Medulla oblongata (tissue), 1 donor: ENCODE data around the gene RAPGEF4.

Source experiments
- DNase-seq: peaks from one replicate; pipeline ENCODE4 v3.0.0-alpha.2; 2015; ENCODE audit errors: extremely low spot score

The RAPGEF4 gene

DNA sequence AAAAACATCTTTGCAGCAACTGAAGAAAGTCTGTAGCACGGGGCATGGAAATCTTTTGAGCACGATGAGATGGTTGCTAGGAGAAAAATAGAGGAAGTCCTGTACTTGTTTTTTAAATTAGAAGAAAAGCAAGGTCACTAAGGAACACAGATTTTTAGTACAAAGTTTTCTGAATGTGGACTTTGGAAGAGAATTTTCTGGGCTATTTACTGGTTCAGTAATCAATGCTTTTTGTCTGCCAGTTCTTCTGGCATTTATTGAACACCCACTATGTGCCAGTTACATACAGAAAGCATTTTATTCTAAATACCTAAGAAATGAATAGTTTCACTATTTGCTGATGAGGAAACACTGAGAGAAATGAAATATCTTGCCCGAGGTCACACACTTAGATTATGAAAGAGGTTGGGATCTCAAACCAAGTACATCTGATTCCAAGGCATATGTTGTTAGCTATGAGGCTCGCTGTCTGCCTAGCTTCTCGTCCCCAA is 324.4 kb downstream of the RAPGEF4 start:
- no peak for DNase-seq

DNA sequence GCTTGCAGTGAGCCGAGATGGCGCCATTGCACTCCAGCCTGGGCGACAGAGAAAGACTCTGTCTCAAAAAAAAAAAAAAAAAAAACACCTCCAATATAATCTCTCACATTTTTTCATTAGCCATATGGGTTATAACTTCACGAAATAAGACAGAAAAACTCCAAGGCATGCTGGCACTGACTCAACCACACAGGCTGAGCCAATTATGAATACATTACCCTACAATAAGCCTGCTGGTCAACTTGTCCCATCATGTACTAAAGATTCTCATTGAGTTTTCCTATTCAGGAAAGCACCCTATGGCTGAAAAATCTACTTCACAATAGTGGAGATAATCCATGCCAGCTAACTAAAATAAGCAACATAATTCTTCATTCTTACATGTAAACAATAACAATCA is 327.2 kb downstream of the RAPGEF4 start:
- DNase-seq: no peak

GRCh38 chr2:173064151-173064805 is 328.6 kb downstream of the RAPGEF4 start:
- DNase-seq: no peak

DNA sequence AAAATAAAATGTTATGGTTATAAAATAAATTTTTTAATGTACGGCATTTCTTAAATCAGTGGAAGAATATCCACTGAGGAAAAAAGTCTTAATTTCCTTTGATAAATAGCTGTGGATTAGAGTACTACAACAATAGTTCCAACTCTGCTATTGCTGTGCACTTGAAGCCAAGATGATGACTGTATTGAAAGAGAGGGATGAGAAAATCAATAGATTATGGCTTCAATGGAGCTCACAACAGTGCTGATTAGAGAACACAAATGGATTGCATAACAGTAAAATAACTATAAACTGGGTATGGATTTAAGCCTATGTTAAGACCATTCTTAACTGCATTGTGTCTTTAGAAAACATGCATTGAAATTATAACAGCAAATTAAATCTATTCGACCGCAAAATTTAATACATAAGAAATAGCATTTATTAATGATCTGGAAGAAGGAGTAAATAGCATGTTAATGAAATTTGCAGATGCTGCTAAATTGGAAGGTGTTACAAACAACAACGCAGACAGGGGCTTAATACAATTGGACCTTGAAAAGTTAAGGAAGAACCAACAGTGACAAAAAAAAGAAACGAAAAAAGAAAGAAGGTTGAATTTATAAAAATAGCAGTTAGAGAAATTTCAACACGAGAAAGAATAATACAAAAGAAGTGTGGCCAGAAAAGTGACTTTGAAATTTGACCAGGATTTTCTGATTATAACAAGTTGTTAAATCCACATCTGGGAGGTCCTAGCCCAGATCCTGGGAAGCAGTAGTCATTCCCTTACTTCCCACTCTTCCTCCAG is 331.4 kb downstream of the RAPGEF4 start:
- DNase-seq: no peak

- DNase-seq: no peak
Observed at GRCh38 chr2:173075056-173075780, 339.6 kb downstream of the RAPGEF4 start.

GRCh38 chr2:173075781-173076580 is 340.3 kb downstream of the RAPGEF4 start, which contains the start of gene MAP3K20:
MAP3K20 (plus strand) TSS chr2:173075846; CDS start chr2:173091032, 15,186 bp downstream.
- DNase-seq: peak; percentile 49

DNA sequence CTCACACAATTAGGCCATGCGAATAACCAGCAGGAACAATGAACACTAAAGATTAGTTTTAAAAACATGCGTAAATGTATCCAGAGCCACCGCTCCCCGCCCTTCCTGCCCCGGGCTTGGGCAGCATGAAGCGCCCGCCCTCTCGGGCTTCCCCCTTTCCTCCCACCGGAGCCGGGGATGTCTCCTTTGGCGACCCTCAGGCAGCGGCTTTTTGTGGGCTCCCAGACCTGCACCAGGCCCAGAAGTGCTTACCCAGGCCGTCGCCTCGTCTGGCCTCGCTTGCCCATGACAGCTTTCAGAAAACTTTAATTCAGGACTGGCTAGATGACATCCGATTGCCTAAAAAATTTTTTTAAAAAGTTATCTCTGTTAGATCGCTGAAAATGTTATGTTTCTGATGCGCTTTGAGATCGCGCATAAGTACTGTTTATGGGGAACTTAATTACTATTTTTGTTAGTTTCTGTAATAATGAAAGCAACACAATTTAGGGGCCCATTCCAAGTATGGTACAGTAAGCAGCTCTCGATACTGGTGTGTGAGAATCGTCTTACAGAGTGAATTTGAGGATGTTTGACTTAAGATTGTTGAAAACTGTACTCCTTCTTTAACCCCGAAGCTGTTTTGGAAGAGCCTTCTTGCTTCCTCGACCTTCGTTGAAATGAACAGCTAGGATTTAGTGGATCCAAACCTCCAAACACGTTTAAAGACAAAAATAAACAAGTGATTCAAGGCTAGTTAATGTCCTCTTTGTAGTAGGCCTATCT is 341.1 kb downstream of the RAPGEF4 start:
- DNase-seq: peak; percentile 38

DNA sequence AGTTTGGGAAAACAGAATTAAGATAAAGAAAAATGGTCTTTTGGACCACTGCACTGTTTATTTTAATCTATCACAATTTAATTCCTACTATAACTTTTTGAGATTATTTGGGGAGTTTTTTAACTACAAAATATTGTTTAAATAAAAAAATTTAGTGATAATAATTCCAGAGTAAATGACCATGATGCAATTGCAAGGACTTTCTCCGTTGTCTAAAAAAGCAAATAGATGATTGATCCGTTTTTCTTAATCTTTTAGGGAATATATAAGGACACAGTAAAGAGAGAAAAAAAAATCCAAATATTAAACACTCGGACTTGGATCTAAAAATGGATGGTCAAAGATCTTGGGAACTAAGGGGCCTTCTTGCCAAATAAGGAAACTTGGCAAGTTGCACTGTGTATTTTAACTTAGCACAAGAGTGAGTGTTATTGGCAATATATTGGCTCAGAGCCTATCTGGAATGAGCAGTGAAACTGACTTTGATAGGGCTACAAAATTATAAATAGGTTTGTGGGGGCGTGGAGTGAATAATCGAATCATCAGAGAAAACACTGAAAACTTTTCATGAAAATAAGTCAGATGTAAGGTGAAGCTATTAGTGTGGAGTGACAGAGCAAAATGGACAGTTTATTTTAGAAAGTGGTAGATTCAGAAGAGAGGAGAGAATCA is 342.0 kb downstream of the RAPGEF4 start:
- DNase-seq: no peak

DNA sequence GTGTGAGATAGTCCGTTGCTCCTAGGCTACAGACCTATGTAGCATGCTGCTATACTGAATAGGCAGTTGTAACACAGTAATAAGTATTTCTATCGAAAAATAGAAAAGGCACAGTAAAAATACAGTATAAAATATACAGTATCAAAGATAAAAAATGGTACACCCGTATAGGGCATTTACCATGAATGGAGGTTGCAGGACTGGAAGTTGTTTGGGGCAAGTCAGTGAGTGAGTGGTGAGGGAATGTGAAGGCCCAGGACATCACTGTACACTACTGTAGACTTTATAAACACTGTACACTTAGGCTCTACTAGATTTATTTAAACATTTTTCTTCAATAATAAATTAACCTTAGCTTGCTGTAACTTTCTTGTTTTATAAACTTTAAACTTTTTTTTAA is 343.5 kb downstream of the RAPGEF4 start:
- no peak for DNase-seq

- no peak for DNase-seq
Observed at GRCh38 chr2:173079973-173080860, 344.6 kb downstream of the RAPGEF4 start.

- DNase-seq: peak; percentile 20
Observed at GRCh38 chr2:173086518-173087213, 351.0 kb downstream of the RAPGEF4 start.

- DNase-seq: no peak
Observed at GRCh38 chr2:173087214-173087581, 351.6 kb downstream of the RAPGEF4 start.

GRCh38 chr2:173087793-173088496 is 352.3 kb downstream of the RAPGEF4 start:
- no peak for DNase-seq

- peak; percentile 16 for DNase-seq
Observed at GRCh38 chr2:173090276-173090877, 354.7 kb downstream of the RAPGEF4 start.

GRCh38 chr2:173090973-173091660 is 355.5 kb downstream of the RAPGEF4 start:
- no peak for DNase-seq

GRCh38 chr2:173091910-173092309 is 356.3 kb downstream of the RAPGEF4 start:
- DNase-seq: no peak

DNA sequence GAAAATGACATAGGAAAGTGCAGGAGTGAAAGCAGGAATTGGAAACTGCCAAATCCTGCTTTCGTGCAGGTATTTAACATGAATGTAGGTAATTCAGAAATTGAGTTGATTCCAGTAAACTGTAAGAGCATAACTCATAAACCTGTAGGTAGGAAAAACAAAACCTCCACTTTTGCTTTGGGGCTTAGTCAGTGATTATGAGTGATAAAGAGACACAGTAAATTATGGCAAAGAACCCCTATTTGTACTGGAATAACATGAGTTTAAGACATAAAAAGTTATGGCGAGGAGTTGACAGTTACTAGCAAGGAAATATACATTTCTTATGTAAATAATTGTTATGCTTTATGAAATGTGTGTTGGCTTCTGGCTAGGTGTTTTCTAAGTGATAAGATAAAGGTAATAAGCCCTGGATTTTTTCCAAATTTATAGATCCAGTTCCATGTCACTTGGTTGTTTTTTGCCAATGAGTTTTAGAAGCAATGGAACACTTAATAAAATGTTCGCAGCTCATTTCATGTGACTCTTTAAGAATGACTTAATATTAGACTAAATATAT is 357.3 kb downstream of the RAPGEF4 start:
- no peak for DNase-seq
